ENCODE results near the gene FCRL5. TPM values are rescaled to one million over a fixed set of nuclear protein-coding genes. Genes with fewer than 3 reads are reported as not detected.

FCRL5 gene
- total RNA-seq, 2 donors from 2014 or later, result 0.10 to 0.12 TPM

DNA sequence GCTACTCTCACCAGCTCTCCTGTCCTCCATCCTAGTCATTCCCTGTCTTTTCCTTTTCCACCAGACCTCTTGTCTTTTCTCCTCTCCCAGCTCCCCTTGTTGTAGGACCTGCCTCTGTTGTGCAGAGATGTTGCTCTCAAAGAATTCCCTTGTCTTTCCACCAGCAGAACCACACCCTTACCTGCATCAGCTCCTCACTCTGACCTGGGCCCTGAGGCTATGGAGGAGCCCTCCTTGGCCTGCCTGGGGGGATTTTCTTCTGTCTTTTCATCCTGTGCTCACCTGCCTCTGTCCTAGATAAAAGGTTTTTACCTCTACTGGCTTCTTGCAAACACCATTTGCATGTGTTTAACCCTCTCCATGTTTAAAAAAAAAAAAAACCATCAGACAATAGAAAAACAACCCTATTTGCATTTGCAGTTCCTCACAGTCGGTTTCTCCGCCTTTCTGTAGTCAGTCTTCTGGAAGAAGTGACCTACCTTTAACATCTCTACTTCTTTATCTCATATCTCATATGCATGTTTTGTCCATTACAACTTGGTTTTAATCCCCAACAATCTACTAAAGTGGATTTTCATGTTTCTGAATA, 12.1 kb downstream of the FCRL5 start:
- DNase-seq (no peak), ATAC-seq (no peak)
- intact Hi-C loops (cut with DNase I), result no loop called here

DNA sequence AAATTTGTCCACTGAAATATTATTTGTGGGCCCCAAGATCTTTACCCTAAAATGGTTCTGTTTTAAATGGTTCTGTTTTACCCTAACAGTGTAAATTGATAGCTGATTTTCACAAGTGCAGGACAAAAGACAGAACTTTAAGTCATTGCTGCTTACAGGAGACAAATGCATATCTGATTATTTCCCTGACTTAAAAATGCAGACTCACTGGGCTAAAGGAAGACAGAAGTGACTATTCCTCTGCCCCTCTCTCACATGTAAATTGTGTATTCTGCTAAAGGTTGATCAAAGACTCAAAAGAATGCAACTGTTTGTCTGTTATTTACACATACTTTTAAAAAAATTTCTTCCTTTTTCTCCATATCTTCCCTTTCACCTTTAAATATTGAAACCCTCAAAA, 12.7 kb downstream of the FCRL5 start:
- DNase-seq (no peak), ATAC-seq (no peak)
- intact Hi-C loops (cut with DNase I), result no loop called here

DNA sequence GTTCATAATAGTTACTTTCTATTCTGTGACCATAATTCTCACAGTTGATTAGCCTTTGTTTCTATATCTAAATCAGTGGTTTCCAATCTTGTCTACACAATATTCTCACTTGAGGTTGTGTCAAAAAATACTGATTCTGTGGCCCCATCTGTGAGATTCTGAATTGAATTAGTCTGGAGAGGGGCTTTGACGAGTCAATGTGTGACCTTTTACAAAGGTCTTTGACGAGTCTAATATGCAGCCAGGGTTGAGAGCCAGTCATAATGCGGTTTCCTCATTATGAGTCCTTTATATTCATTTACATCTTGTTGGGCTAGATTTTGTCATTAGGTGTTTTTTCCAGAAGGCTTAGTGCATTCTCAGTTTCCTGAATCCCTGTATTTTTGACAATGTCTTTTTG, 19.7 kb downstream of the FCRL5 start:
- intact Hi-C loops (cut with DNase I), result no loop called here
- no peak for ATAC-seq

DNA sequence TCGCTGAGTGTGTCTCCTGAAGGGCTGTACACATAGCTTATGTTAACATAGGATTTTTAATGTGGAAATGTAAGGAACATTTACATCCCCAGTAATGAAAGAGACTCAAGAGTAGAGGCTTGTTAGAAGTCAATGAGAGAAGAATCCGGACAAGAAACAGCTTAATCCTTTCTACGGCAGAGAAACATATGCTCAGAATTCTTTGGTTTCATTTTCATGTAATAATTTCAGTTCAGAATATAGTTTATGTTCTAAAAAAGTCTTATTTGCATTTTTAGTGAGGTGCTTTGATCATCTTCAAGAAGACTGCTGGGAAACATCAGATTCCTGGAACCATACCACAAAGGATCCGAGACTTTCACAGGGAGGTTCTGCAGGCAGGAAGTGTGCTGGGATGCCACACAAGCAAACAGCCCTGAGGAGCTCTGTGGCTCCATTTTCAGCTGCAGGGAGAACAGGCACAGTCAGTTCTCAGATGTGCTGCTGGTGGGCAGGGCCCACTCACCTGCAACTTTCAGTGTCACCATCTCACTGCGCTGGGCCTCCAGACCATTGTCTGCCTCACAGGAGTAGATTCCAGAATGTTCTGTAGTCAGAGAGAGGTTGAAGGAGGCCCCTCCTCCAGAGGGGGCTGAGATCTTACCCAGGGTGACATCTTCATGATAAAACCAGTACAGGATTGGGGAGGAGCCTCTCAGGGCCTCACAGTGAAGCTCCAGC, 28.4 kb downstream of the FCRL5 start:
- intact Hi-C loops (cut with DNase I), result no loop called here
- no peak for DNase-seq
- ATAC-seq, result no peak

More for the DNA sequence above, 19.7 kb downstream of the FCRL5 start:
- DNase-seq, result no peak

DNA sequence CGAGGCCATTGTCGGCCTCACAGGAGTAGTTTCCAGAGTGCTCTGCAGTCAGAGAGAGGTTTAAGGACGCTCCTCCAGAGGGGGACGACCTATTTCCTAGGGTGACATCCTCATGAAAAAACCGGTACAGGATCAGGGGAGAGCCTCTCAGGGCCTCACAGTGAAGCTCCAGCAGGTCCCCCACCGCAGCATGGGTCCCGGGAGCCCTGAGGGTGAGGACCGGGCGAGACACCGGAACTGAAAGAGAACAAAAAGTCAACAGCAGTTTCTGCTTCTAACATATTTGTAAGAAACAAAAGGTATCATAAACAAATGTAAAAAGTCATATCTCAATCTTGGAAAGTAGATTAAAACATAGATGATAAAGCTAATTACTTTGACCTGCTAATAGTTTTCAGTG, 31.3 kb downstream of the FCRL5 start:
- no peak for DNase-seq
- intact Hi-C loops (cut with DNase I), result no loop called here

DNA sequence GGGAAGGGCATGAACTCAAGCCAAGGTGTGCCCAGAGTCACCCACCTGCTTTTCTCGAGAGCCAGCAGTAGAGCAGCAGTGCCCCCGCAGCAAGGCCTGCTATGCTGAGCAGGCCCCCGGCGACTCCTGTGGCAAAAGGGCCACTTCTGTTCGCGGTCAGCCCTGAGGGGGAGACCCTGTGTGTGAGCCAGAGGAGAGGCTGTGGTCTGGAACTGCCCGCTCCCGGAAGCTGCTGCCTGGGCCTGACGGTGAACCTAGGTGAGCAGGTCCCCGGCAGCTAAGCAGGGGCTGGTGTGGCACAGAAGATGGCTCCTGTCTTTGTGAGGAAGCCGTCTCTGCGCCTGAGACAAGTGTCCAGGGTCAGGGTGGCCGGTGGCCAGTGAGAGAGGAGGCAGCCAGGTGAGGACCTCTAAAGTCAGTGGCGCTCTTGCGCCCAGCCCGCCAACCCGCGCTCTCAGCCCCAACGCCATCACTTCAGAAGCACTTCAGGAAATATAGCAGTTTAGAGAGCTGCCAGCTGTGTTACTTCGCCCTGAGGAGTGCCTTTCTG, 31.9 kb downstream of the FCRL5 start:
- no peak for ATAC-seq
- DNase-seq, result no peak
- intact Hi-C loops (cut with DNase I), result no loop called here

More for the DNA sequence above, 31.3 kb downstream of the FCRL5 start:
- no peak for ATAC-seq

DNA sequence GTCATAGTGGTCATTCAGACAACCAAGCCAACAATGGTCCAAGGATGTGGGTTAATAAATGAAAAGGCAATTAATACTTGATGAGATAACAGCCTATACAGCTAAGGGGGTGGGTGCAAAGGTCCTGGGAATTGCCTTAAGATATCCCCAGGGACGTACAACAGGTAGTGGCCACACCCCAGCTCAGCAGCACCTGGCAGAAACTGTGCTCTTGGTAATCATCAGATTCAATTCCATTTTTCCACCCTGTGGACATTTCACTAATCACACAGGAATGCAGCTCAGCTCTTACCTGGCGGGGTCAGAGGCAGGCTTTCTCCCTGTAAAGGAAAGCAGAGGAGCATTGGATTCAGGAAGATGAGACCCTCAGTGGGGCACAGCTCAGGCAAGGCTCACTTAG, 32.9 kb downstream of the FCRL5 start:
- ATAC-seq, result no peak
- no peak for DNase-seq
- intact Hi-C loops (cut with DNase I), result no loop called here

DNA sequence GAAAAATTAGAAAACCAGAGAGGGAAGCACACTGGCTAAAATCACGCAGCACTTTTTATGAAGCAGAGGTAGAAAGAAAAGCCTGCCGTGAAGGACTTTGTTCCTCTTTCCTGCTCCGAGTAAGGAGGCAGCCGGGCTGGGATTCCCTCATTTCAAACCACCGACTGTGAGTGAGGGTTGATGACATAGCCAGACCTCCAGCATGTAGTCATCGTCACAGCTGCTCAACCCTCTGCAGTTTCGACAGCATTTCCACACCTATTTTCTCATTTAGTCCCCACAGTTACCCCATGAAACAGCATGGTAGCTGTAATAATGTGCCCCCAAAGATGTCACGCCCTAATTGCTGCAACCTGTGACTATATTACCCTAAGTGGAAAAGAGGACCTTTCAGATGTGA, 35.3 kb downstream of the FCRL5 start:
- intact Hi-C loops (cut with DNase I), result no loop called here
- no peak for DNase-seq
- no peak for ATAC-seq

DNA sequence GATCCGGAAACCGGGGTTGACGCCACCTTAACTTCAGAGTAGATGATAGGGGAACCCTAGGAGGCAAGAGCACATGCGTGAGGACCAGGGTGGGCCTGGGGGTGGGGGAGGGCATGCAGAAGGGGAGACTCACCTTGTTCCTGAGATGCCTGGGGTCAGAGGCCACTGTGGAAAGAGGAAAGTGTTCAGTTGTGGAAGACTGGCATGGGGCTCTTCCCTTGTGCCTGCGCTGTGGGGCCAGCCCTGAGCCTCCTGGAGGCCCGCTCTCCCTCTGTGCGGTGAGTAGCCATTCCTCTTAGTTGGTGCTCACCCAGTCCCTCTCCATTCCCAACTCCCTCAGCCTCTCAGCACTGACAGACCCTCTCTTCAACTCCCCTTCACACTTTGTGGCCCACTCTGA, 36.6 kb downstream of the FCRL5 start:
- ATAC-seq (no peak), DNase-seq (no peak)
- intact Hi-C loops (cut with DNase I), result no loop called here

DNA sequence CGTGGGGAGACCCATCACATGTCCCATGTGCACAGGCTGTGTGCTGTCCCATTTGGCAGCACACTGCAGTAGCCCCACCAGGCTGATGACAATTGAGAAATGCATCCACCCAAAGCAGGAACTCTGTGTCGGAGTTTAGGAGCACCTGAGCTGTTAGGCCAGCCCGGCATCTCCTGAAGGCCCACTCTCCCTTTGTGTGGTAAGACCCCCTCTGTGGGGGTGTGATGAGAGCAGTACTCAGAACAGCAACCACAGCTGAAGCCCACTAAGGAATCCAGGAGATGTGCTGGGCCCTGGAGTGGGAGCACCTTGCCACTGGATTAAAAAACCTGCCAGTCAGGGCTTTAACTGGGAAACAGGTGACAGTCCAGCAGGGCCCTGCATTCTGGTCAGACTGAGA, 37.2 kb downstream of the FCRL5 start:
- DNase-seq (no peak), ATAC-seq (no peak)
- intact Hi-C loops (cut with DNase I), result no loop called here

DNA sequence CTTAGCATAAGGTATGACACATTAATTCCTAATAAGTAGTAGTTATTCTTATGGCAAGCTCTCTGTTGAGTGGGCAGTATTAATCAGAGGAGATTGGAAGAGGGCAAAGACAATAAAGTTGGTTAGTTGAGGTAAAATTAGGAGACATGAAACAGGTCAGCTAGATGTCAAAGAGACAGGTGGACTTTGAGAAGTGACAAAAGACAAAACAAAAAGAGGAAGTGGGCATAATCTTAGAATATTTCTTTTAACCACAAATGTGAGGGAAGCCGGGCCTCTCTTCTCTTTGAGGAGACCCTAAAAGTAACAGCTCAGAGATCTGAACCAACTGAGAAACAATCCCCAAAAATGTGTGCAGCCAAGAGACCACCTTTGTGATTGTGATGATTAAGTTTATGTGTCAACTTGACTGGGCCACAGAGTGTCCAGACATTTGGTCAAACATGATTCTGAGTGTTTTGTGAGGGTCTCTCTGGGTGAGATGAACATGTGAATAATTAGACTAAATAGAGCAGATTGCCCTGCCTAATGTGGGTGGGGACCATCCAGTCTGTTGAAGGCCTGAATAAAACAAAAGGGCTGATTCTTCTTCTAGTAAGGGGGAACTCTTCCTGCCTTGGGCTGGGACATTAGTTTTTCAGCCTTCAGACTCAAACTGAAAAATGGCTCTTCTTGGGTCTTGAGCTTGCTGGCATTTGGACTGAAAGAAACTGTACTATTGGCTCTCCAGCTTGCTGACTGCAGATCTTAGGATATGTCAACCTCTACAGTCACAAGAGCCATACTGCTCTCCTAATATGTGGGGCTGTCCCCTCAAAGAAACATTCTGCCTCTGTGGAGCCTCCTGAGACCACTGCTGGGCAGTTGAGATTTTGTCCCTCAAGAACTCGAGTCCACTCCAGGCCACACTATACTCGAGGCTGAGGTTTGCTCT, 40.0 kb downstream of the FCRL5 start:
- DNase-seq (no peak), ATAC-seq (no peak)
- intact Hi-C loops (cut with DNase I), result no loop called here

DNA sequence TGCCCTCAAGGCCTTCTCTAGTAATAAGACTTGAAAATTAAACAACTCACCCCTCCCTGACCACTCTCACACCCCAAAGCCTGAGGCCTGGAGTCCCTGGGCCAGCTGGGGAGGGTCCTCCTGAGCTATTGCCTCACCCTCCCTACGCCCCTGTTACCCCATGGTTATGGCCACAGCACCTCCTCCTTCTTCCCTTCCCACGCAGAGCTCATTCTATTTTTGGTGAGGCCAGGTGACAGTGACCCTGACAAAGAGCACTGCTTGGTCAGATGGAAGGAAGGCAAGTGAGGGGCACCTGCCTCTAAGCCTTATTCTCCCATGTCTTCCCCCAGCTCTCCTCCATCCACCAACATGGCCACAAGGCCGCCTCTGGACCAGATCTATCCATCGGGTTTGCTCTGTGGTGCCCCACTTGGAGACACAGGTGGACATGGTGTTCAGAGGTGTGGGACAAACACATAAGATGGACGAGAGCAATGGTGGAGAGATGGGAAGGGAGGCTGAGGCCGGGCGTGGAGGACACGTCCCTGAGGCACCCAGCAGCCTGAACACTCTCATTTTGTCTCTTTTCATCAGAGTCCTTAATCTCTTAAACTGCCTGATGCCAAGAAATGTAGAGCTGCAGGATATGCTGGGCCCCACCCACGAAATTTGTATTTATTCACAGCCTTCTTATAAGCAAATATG, 42.6 kb downstream of the FCRL5 start:
- intact Hi-C loops (cut with DNase I), result no loop called here
- no peak for DNase-seq
- ATAC-seq, result no peak

DNA sequence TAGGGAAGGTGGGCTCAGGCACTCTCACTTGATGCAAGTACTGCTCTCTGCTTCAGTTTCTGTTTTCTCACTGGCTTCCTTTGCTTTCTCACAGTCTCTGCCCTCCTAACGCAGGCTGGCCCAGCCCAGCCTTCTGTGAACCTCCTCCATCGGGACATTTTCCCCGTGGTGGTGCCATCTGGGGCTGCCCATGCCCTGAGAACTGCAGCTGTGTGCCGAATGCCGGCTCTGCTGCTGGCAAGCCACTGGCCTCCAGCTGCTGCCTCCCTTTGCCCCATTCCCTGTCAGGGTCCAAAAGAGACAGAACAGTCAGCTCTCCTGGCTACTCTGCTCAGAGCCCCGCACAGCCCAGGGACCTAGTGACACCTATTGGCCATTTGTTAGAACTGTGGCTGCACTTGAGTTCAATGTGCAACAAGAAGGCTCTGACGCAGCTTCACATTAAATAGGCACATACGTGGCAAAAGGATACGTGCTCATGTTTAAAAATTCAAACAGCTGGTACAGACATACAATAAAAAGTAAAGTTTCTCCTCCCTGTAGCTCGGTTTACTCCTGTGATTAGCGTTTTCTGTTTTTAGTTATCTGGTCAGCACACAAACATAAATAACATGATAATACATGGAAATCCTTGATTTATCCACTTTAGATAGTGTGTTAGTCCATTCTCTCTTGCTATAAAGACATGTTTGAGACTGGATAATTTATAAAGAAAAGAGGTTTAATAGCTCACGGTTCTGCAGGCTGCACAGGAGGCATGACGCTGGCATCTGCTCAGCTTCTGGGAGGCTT, 46.6 kb downstream of the FCRL5 start:
- ATAC-seq, result peak; percentile 61 to 79
- DNase-seq, result no peak
- intact Hi-C loops (cut with DNase I), result no loop called here

DNA sequence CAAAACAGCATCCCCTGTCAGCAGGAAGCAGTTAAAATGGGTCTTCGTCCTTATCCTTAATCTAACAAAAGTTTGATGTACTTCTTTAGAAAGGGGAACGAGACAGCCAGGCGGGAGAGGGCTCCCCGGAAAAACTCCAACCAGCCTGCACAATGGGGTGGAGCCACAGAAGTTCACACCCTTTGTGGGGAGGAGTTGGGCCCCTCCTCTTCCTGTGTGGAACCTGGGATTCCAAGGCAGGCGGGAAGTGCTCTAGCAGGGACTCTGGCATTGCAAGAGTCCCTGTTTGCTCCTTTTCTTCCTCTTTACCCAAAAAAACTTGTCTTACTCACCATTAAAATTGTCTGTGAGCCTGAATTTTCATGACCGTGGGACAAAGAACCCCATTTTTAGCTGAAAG, 47.7 kb downstream of the FCRL5 start:
- ATAC-seq (peak in 1 of 2 donors; percentile 42), DNase-seq (no peak)
- intact Hi-C loops (cut with DNase I), result no loop called here

DNA sequence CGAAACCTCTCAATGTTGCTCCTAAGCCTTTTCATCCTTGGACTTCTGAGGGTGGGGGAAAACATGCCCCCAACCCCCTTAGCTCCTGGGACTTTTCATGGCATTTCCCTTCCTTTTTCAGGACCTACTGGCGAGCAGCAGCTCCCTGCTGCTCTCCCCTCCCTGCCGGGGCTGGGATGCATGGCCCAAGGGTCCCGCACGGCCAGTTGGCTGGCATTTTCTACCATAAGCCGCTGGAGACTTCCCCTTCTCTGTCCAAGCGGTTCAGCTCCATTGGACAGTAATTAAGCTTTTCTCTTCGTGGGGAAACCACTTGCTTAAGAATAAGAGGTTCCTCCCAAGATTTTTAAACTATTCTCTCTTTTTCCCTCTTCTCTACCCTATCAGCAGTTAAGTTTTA, 52.8 kb downstream of the FCRL5 start:
- intact Hi-C loops (cut with DNase I), result no loop called here
- ATAC-seq, result no peak

DNA sequence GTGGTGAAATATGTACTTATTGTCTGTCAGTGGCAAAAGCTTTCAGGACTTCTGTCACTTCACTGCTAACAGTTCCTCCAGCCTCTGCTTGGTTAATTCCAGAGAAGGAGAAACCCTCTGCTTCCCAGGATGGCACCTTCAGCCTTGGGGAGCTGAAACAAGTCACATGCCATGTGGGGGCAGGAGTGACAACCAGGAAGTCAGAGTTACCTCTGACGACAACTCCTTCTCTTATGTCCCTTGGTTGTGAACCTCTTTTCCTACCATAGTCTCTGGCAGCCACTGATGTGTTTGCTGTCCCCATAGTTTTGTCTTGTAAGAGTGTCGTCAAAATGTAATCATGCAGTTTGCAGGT, 53.6 kb downstream of the FCRL5 start:
- intact Hi-C loops (cut with DNase I), result no loop called here
- DNase-seq (no peak), ATAC-seq (no peak)

More for the DNA sequence above, 52.8 kb downstream of the FCRL5 start:
- no peak for DNase-seq

DNA sequence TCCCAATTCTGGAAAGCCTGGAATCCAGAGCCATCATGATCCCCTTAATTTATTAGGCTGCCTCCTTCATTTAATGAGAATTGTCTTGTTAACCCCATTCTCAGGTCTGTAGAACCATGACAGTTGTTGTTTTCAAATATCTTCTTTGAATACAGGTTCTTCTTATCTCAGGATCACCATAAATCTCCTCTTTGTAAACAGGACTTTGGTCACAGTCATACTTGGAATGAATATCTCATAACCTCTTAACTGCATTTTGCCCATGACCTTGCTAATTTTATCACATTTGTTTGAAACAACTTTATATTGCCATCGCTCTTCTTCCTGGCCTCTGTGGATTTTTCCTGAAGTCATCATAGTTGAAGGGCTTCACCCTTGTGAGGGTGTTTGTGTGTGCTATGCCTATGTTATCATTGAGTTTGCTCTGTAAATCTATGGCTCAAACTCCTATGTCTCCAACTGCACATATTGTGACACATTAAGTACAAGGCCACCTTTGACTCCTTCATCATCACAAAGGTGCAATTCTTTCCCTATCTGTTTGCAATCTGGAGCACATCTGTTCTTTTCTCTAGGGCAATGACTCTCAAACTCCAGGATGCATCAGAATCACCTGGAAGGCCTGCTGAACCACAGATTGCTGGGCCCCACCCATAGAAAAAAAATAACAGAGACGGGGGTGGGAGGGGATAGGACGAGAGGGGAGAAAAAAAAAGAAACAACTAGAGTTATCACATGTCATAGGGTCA, 54.2 kb downstream of the FCRL5 start:
- ATAC-seq, result no peak
- intact Hi-C loops (cut with DNase I), result no loop called here

DNA sequence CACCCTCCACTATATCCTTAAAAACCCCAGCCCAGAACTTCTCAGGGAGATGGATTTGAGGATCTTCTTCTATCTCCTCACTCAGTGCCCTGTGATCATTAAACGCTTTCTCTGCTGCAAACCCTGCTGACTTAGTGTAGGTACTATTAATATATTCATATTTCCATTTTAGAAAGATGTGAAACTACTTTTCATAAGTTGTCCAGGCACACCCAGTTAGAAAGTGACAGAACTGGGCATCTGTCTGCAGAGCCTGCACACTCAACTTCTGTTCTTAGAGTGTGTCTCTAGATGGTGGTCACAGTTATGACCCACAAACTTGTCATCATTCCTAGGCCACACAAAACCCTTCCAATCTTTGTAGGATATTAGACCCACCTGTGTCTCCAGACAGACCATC, 55.0 kb downstream of the FCRL5 start:
- ATAC-seq (no peak), DNase-seq (no peak)
- intact Hi-C loops (cut with DNase I), result no loop called here

More for the DNA sequence above, 54.2 kb downstream of the FCRL5 start:
- no peak for DNase-seq

Measured in left cardiac atrium (tissue), 4 donors.